ENCODE results near the gene MACROD2.

MACROD2 gene

GRCh38 chr20:14312001-14312400 lies 316.7 kb downstream of the MACROD2 start:
- no peak for TF ChIP-seq CTCF (IDR thresholded peaks at IDR 0.05; ENCODE audit: control insufficient read depth, insufficient read depth, low read depth, low read length, missing control alignments)
- H3K4me3 ChIP-seq (ENCODE audit: control insufficient read depth, low read depth, low read length): no peak overlapping the region
- DNase-seq (ENCODE audit: low read depth): no peak

- no peak for DNase-seq (ENCODE audit: low read depth)
- no peak for TF ChIP-seq CTCF (IDR thresholded peaks at IDR 0.05; ENCODE audit: control insufficient read depth, insufficient read depth, low read depth, low read length, missing control alignments)
- H3K4me3 ChIP-seq (ENCODE audit: control insufficient read depth, low read depth, low read length): no peak overlapping the region
Measured at GRCh38 chr20:14313341-14314020, 318.2 kb downstream of the MACROD2 start.

GRCh38 chr20:14319704-14320103 lies 324.4 kb downstream of the MACROD2 start:
- H3K4me3 ChIP-seq (ENCODE audit: control insufficient read depth, low read depth, low read length): no peak overlapping the region
- DNase-seq (ENCODE audit: low read depth): no peak
- TF ChIP-seq CTCF (IDR thresholded peaks at IDR 0.05; ENCODE audit: control insufficient read depth, insufficient read depth, low read depth, low read length, missing control alignments): no peak

GRCh38 chr20:14331646-14332045 lies 336.3 kb downstream of the MACROD2 start:
- DNase-seq (ENCODE audit: low read depth): no peak
- no peak for TF ChIP-seq CTCF (IDR thresholded peaks at IDR 0.05; ENCODE audit: control insufficient read depth, insufficient read depth, low read depth, low read length, missing control alignments)
- no peak overlapping the region for H3K4me3 ChIP-seq (ENCODE audit: control insufficient read depth, low read depth, low read length)

- H3K4me3 ChIP-seq (ENCODE audit: control insufficient read depth, low read depth, low read length): no peak overlapping the region
- no peak for DNase-seq (ENCODE audit: low read depth)
- no peak for TF ChIP-seq CTCF (IDR thresholded peaks at IDR 0.05; ENCODE audit: control insufficient read depth, insufficient read depth, low read depth, low read length, missing control alignments)
Measured at GRCh38 chr20:14332866-14333265, 337.6 kb downstream of the MACROD2 start.

- DNase-seq (ENCODE audit: low read depth): no peak
- no peak for TF ChIP-seq CTCF (IDR thresholded peaks at IDR 0.05; ENCODE audit: control insufficient read depth, insufficient read depth, low read depth, low read length, missing control alignments)
- H3K4me3 ChIP-seq (ENCODE audit: control insufficient read depth, low read depth, low read length): no peak overlapping the region
Measured at GRCh38 chr20:14333721-14334120, 338.4 kb downstream of the MACROD2 start.
